CD4-positive, alpha-beta T cell treated with Interleukin-10 for 1 hour (primary cell): ENCODE measurements around the gene DRG2.

Experiments
- DNase-seq: peaks from one replicate; pipeline ENCODE4 v3.0.0-alpha.2; 2020

DRG2 gene

DNA sequence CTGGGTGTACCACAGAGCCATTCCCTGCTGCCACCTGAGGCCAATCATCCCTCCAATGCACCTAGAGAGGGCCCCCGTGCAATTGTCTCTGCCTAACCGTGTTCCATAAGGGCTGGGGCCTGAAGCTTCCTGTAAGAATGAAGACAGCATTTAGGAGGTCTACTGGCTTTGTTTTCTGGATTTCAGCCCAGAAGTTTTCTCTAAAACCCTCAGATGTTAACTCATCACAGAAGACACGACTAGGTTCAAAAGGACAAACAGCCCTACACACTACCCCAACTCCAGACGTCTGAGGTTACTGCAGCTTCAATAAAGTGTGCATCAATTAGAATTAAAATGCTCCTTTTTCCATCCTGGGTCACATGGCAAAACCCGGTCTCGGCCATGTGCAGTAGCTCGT lies 10.8 kb upstream of the DRG2 start:
- DNase-seq = no peak

DNA sequence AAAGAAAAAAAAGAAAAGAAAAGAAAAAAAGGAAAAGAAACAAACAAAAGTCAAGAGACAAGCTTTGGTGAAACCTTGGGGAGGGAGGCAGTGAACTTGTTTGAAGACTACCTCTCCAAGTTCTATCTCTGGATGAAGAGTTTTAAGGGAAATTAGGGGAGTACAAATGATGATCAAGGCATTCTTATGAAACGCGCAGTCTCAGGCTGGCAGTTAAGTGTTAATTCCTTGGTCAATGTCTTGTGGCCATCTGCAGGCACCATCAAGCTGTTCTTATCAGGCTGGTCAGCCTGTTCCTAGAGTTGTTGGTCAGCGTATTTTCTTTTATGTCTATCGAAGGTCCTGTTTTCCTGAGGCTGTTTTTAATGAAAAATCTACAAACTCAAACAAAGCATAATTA lies 8.2 kb upstream of the DRG2 start:
- no peak for DNase-seq

DNA sequence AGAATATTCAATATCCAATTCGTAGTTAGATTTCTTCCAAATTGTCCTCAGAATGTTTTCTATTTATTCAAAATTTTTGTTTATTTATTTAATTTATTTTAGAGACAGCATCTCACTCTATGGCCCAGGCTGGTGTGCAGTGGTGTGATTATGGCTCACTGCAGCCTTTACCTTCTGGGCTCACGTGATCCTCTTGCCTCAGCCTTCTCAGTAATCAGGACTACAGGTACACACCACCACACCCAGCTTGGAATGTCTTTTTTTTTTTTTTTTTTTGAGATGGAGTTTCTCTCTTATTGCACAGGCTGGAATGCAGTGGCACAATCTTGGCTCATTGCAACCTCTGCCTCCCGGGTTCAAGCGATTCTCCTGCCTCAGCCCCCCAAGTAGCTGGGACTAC lies 3.5 kb upstream of the DRG2 start:
- DNase-seq = no peak

DNA sequence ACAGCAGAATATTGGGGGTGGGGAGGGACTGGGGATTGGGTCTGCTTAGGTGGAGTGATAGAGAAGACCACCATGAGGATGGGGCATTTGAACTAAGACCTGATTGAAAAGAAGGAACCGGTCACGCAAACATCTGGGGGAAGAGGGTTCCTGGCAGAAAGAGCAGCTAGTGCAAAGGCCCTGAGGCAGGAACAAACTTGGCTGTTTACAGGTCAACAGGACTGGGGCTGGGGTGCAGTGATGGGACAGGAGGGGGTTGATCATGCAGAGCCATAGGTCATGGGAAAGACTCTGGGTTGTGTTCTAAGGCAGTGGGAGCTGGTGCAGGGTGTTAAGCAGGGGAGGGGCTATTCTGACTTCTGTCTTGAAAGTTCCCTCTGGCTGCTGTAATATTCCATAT lies 1.9 kb downstream of the DRG2 start:
- no peak for DNase-seq

DNA sequence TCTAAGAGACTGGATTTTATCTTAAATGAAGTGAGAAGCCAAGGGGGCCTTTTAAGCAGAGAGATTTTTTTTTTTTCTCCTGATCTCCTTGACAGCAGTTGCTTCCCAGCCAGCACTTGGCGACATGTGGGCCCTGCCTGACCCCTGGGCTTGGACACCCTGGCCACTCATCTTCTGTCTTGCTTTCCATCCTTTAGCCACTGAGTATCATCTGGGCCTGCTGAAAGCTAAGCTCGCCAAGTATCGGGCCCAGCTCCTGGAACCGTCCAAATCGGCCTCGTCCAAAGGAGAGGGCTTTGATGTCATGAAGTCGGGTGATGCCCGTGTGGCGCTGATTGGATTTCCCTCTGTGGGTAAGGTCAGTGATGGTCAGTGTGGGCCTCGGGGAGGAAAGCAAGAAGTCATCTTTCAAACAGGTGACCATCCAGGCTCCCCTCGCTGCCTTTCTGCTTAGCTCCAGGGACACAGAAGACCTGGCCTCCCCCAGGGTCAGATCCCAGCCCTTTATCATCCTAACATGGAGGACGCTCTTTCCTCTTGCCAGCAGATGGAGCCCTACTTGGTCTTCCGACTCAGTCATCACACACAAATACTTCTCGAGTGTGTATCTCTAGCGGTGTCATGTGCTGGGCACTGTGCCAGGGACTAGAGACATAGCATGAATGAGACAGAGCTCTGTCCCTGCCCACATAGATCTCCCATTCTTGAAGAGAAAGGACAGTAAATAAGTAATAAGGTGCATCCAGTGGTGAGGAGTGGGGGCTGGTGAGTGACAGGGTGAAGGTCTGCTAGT lies 6.1 kb downstream of the DRG2 start:
- DNase-seq = no peak

DNA sequence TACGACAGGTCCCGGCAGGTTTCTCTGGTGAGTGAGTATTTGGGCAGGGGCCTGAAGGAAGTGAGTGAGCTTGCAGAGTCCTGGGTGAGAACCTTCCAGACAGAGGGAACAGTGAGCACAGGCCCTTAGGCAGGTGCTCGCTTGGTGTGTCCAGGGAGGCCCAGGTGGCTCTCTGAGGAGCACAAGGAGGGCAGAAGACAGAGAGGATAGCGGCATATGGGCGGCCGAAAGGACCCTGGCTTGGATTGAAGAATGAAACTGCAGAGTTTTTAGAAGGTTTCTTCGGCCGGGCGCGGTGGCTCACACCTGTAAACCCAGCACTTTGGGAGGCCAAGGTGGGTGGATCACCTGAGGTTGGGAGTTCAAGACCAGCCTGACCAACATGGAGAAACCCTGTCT lies 6.7 kb downstream of the DRG2 start:
- no peak for DNase-seq

DNA sequence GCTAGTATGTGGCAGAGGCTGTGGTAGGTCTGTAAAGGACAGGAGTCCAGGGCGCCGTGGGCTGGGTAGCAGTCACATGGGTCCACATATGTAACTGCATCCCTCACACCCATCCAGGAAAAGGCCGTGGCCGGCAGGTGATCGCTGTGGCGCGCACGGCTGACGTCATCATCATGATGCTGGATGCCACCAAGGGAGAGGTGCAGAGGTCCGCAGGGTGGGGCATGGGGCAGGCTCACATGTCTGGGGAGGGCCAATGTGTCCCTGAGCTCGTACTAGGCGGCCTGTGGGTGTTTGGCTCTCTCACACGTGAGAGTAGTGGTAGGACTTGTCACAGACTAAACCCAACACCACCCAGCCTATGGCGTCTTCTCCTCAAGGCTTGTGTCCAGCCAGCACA lies 11.8 kb downstream of the DRG2 start:
- no peak for DNase-seq

DNA sequence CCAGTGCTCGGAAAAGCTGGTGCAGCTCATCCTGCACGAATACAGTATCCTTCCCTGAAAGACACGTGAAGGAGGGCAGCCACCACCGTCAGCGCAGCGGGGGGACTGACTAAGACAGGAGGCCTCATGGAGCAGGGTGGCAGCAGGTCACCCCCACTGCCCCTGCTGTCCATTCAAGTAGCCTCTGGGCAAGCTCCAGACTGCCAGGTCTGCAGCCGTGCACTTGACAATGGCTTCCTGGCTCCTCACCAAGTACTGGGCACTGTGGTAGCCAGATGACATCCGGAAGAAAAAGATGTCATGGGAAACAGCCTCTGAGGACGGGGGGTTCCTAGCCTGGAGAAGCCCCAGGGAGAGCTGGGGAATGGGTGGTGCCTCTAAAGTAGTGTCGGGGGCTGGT lies 12.9 kb downstream of the DRG2 start:
- DNase-seq = no peak

DNA sequence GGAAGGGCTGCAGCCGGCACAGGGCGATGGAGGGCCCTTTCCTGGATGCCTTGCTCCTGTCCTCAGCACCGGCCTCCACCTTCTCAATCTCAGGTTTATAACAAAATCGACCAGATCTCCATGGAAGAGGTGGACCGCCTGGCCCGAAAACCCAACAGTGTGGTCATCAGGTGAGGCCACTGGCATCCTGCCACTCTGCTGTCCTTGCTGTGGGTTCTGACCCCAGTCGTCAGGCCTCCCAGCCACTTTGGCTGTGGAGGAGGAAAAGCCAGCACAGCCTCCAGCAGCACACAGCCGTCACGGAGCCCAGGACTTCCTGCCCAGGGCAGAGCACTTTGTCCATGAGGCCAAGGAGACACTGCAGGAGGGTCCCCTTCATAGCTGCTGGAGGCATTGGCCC lies 14.1 kb downstream of the DRG2 start:
- no peak for DNase-seq

DNA sequence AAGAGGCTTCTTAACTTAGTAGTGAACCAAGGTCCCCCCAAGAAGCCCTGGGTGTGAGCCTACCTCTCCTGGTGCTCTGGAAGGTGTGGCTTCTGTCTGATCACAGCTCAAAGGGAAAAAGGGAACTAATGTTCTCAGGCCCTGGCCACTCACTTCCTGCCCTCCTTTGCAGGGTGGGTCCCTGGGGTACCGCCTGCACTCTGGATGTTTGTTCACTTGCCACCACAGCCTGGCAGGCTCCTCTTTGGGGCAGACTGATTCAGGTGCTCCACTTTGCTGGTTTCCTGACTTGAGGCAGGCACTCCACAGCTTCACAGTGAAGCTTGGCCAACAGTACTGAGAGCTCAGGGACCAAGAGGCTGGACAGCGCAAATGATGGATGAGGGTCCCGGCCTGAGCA lies 14.9 kb downstream of the DRG2 start:
- DNase-seq = no peak

DNA sequence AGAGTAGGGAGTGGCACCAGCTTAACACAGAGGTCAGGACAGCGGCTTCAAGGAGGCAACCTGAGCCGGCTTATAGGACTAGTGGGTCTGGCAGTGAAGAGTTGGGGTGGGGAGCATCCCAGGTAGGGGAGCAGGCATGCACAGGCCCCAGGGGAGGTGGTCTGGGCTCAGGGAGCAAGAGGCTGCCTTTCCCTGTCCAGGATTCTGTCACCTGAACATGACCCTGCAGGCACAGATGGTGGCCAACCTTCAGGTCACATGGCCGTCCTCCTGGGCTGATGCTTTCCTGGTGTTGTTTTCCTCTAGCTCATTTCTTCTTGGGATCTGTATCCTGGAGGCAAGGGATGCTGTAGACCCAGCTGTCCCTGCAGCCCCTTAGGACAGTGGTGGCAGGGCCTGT lies 17.3 kb downstream of the DRG2 start:
- no peak for DNase-seq

DNA sequence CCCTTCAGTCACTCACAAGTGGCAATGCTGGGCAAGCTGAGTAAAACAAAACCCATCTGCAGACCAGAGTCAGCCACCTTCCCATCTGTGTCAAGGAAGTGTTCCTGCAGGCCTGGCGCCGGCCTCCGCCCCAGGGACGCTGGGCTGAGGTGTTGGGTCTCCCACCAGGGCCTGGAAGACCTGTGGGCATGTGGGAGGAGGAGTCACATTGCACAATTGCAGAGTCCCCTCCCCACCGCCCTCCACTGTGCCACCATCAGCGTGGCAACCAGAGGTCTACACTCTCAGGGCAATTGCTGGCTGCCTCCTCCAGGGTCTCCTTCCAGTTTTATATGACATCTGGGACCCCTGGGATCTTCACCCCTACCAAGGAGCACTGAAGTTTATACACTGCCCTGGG lies 17.8 kb downstream of the DRG2 start:
- DNase-seq = no peak

DNA sequence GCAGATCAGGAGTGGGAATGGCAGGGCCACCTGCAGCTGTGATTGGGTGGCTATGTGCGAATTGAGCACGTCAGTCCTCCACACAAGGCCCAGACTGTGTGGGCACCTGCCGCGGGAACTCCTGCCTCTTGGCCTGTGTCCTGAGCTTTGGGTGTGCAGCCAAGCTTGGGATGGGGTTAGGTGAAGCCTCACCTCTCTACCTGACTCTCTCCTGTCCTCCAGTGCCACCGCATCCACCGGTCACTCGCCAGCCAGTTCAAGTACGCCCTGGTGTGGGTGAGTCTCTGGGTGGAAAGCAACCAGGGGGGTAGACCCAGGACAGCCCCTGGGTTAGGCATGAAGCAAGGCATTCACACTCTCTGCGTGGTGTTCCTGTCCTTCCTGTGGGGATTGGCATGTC lies 18.5 kb downstream of the DRG2 start:
- DNase-seq = no peak

DNA sequence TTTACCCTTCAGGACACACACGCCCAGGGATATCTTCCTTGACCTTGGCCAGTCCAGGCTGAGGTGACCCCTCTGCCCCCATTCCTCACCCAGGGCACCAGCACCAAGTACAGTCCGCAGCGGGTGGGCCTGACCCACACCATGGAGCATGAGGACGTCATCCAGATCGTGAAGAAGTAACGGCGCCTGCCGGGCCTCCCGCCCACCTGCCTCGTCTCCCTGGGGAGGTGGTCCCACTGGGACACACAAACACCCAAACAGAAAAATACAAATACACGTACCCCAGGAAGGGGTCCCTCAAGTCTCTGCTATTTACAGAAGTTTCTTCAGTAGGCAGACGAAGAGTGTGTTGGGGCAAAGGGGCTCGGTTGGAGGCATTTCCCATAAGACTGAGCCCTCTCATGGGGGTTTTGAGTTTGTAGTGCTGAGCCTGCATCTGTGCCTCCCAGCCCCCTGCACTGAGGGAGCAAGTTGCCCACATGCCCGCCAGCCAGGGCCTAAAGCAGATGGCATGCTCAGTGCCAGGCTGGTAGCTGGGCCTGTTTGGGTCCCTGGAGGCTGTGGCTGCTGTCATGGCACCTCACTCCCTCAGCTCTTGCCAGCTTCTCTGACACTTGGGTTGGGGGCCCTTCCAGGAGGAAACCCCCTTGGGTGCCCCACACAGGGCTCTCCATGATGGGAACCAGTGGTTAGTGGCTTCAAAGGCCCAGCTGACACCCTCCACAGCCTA lies 19.5 kb downstream of the DRG2 start:
- DNase-seq = no peak

DNA sequence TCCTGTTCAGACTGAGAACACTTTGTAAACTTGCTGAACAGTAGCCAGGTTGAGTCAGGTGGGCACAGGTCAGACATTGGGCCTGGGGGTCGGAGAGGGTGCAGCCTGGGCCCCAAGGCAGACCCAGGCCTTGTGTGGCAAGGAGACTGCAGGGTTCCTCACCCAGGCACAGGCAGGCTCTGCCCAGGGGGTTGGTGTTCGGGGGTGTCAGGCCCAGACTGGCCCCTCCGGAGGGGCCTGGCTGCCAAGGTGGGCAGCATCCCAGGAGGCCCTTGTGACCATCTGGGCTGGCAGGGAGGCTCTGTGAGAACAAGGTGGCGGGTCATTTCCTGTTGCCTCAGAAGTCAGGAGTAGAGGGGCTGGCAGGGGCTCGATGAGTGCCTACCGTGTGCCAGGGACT lies 20.2 kb downstream of the DRG2 start:
- no peak for DNase-seq

DNA sequence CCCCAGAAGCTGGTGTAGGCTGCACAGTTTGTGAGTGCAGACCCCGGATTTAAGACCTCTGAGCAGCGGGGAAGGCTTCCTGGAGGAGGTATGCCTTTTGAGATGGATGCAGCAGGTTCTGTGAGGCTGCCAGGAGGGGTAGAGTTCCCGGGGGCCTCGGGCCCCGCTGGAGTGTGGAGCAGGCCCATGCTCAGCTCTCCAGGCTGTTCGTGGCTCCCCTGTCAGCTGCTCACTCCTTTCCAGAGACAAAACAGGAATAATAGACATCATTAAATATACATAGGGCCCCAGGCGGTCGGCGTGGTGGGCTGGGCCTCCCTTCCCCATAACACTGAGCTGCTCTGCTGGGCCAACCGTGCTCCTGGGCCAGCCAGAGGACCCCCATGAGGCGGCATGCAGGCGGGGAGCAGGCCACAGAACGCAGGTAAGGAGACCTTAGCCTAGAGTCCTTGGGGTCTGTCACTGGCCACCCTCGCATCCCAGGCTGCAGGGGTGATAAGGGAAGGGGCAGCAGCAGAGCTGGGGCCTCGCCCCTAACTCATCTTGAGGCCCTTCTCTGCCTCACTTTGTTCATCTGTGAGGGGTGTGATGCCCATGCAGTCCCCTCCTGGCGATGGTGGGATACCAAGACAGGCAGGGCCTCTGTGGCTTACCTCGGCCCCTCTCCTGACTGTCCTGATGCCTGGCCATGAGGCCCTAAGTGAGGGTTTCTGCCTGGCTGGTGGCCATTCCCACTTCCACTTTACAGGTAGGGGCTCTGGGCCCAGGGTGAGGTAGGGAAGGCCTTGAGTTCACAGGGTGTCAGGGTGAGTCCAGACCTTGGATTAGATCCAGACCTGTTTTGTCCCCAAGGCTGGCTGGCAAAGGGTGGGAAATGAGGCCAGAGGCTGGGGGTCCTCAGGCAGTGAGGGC lies 20.9 kb downstream of the DRG2 start, which contains the start of gene MYO15A:
Gene MYO15A, plus strand, starts transcription at position 356 of the 912 bp plus-strand sequence. CDS start 10,045 bp downstream, outside the sequence.
- no peak for DNase-seq

DNA sequence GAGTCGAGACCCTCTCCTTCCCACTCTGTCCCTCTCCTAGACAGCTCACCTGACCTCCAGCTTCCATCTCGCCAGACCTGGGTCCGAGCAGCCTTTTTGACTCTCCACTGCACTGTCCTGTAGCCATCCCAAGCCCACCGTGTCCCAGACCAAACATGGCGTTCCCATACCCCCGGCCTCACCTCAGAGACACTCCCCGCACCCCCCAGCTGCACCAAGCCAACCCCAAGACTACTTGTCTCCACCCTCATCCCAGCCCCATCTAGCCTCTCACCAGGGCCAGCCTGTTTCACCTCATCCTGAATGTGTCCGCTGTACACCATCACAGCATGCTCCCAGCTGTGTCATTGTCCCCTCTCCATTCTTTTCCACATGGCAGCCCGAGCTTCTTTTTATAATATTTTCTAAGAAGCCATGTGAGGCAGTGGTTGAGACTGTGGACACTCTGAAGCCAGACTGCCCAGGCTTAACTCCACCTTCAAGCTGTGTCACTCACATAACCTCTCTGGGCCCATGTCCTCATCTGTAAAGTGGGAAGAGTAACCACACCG lies 22.3 kb downstream of the DRG2 start:
- DNase-seq = no peak

DNA sequence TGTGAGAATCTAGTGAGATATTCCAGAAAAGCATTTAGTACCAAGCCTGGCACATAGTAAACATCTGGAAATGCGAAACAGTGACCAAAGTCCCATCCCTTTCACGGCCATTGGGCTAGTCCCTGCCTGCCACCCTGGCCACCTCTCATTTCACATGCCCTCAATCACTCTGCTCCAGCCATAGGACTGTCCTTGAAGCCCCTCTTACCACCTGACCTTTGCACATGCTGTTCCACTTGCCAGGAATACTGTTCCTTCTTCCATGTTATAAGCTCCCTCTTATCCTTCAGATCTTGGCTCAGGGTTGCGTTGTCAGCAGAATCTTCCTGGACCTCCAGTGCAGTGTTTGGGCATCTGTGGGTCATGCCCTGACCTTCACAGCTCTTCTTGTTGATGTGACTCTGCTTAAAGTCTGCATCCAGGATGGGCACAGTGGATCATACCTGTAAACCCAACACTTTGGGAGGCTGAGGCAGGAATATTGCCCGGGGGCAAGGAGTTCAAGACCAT lies 22.9 kb downstream of the DRG2 start:
- DNase-seq = no peak

DNA sequence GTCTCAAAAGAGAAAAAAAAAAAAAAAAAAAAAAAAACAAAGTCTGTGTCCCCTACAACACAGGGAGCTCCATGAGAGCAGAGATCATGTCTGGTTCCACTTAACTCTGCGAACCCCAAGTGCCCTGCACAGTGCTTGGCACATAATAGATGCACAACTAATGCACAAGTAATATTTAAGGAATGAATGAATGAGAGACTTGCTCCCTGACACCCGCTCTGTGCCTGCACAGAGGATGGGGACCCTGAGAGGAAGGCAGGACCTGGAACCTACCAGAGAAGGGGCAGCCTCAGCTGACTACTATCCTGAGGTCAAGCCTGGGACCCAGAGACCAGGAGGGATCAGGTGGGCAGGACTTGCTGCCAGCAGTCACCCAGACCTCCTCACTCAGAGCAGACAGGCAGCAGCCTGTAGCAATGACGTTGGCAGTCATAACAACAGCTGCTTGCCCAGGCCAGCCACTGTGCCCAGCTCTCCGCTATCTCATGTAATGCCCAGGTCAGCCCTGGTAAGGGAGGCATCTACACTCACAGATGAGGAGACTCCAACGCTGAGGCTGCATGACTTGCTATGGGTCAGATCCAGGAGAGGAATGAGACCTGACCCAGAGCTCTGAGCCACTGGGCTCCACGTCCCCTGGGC lies 23.7 kb downstream of the DRG2 start:
- no peak for DNase-seq

DNA sequence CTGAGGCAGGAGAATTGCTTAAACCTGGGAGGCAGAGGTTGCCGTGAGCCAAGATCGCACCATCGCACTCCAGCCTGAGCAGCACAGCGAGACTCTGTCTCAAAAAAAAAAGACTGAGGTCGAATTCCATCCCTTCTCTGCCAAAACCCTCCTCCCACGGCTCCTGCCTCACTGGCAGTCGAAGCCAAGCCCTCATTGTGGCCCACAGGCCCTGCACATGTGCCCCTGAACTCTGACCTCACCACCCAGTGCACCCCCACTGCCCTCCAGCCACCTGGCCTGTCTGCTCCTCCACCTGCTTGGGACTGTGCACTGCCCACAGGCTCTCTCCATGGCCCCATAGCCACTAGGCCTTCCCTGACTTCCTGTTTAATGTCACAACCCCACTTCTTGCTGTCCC lies 27.8 kb downstream of the DRG2 start:
- DNase-seq = no peak

DNA sequence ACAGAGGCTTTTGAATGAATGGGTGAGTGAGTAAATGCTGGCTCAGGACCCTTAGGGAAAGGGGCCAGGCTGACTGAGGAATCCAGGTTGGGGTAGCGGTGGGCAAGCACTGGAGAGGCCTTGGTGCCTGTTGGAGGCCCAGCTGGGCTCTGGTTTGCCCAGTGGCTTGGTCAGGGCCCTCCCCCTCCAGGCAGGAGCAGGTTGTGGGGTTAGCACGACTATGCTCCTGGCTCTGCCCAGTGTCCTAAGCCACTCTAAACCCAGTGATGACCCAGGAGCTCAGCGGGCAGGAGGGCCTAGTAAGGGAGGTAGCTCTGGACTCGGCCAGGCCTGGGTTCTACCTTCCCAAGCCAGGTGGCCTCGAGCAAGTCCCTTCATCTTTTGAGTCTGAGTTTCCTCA lies 28.3 kb downstream of the DRG2 start:
- no peak for DNase-seq

DNA sequence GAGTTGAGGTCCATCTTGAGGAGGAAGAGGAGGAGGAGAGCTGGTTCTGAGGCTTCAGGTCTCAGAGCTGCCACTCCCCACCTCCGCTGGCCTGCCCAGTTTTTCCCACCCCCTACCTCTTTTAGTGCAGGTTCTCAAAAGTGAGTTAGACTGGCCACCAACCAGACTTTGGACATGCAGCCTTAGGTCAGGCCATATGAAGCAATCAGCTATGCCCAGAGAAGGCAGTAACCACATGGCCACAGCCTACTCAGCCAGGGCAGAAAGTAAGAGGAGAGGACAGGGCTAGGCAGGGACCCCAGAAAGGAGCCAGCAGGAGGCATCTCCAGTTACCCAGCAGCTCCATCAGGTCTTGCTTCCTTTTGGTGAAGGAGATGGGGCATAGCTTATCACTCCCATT lies 29.8 kb downstream of the DRG2 start:
- no peak for DNase-seq
